GF-D8 (cell line): ENCODE data around the gene GLS.
"Not testable (repeated sequence)": the region's sequence is repeated elsewhere in the genome, so short reads cannot be mapped to it uniquely, and the experiment has no call there.

Experiments
- DNase-seq: peaks from one replicate; lab custom pipeline; 2025; lab: John Stamatoyannopoulos, UW

GLS gene

DNA sequence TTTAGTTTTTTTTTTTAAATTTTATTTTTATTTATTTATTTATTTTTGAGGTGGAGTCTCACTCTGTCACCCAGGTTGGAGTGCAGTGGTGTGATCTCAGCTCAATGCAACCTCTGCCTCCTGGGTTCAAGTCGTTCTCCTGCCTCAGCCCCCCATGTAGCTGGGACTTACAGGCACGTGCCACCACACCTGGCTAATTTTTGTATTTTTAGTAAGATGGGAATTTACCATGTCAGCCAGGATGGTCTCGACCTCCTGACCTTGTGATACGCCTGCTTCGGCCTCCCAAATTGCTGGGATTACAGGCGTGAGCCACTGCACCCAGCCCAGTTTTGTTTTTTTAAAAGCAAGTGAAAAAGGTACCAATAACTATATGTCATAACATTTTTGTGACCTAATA is 5.2 kb downstream of the GLS start:
- DNase-seq, result not testable (repeated sequence)

DNA sequence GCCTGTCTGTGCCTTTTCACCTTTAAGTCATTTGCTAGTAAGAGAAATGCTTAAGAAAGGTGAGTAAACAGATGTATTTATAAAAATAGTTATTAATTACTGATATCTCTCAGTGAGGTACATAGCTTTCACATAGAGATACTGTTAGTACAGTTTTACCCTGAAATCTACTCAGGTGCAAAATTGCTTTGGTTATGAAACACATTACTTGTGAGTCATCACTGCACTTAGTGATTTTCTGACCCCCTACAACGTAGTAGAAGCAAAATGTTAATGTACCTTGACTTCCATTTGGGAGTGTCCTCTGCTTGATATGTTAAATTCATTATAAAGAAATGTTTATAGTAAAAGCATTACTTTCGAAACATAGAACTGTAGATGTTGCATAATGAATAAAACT is 6.5 kb downstream of the GLS start:
- no peak for DNase-seq

DNA sequence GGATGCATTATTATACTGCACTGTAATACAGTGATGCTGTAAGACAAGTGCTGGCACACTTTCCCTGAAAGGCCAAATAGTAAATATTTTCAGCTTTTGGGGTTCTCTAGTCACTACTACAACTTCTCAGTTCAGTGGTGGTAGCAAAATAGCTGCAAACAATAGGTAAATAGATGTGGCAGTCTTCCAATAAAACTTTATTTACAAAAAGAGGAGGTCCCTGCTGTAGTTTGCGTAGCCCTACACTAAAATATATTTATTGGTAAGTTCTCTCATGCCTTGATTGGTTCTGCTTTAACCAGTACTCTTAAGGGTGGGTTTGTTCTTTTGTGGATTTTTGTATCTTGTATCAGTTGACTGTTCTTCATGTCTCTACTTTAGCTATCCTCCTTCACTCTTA is 7.8 kb downstream of the GLS start:
- no peak for DNase-seq

DNA sequence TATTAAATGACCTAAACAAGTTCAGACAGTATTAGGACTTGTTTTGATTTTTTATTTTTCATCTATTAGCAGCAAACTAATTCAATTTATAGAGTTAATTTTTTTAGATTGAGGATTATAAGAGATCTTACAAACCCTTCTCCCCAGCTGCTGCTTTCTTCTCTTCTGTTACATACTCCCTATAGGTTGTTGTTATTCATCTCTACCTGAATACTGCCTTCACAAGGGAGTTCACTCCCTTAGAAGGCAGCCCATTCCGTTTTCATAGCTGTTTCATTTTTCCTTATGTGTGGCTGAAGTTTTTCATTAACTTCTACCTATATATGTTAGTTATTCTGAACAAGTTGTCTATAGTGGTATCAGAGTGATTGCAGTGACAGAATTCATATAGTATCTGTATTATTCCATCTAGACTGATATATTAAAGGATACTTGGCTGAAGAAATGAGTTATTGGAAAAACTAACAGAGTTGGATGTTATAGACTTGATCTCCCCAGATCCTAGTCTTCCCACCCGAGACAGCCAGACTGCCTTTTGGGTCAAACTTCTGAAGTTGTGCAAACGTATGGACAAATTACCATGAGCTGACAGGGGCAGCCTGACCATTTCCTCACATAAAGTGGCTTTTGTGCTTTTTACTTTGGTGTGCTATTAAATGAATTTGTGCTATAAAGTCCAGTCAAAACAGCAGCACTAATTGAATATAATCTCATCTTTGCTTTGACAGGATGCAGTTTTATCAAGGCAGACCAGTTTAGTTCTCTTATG is 8.7 kb downstream of the GLS start:
- DNase-seq, result no peak

DNA sequence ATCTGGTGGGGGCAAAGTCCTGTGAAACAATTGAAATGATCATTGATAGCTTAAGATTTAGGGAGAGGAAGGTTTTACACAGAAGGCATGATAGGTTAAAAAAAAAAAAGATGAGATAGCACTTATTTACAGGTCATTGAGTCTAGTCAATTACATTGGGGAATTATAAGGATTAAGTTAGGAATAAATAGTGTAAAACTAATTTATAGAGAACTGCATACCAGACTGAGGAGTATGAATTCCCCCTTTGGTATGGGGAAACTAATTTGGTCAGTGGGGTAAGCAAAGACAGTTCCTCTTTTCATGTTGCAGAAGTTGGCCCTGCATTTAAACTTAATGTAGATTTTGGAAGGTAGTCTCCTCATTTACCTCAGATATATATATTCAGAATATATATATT is 10.8 kb downstream of the GLS start:
- DNase-seq, result peak; percentile 61

DNA sequence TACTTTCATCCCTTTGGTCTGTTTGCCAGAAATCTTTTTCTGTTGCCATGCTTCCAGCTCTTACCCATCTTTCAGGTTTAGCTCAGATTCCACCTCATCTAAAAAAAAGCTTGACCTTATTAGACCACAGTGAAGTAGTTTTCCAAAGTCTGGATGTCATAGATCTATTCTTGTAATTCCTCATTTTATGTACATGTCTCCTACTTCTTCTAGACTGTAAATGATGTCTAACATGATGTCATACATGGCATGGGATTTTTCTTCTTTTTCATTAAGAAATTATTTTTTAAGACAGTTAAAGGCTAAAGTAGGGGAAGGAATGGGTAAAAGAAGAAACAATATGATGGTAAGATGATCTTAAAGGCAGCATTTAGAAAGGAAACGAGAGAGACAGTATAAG is 11.3 kb downstream of the GLS start:
- DNase-seq, result no peak

DNA sequence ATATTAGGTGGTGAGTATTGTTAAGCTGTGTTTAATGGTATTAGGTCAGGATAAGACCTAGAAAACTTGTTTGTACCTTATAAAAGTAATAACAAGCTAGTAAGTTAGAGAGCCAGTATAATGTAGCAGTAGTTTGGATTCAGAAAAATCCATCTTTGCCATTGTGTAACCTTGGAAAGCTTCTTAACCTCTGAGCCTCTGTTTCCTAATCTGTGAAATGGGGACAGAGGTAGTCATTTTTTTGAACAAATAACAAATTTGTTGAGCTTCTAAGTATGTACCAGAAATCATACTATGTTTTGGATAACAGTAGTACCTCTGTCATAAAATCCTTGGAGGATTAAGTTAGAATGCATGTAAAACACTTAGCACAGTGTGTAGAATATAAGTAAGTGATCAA is 12.5 kb downstream of the GLS start:
- no peak for DNase-seq

DNA sequence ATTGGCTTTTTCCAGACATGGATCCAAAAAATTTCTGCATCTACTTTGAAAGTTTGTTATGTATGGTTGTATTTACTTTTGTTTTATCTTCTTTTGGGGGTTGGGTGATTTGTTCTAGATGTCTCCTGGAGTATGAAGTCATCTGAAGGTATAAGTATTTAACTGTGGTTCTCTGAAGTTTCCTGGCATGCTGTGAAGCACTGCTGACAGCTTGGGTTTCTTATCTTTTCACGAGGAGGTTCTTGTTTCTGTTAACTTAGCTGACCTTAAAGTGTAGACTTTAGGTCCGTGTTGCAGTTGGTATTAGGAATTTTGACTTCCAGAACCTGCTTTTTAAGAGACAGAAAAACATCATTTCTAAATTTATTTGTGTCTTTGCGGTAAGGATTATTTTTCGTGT is 15.9 kb downstream of the GLS start:
- DNase-seq, result no peak

DNA sequence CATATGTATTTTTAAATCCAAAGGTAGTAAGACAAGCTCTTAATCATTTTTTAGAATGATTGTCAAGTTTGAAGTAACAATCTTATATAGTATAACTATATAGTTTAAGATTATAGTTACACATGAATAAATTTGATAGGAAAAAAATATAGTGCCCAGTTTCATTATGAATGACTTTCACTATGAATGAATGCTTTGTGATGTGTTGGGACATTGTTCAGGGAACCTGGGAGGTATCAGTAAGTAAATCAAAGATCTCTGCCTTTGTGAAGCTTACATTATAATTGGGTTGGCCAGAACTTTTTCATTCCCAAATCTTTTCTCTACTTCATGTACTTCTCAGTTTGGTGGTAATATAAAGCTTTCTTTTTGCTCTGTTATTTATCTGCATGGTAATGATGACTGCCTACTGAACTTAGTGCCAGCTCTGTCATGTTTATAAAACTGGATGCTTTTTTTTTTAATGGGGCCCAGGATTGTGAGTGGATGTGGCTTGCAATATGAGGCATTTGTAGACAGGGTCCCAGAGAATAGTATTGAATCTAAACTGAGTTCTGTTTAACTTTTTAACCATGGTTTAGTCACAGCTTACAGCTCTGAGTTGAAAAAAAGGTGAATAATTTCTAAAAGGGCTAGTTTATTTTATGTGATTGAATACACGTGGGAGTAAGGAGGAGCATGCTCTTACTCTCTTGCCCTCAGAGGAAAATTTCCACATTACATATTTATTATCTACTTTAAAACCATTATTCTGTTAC is 23.3 kb downstream of the GLS start:
- no peak for DNase-seq

DNA sequence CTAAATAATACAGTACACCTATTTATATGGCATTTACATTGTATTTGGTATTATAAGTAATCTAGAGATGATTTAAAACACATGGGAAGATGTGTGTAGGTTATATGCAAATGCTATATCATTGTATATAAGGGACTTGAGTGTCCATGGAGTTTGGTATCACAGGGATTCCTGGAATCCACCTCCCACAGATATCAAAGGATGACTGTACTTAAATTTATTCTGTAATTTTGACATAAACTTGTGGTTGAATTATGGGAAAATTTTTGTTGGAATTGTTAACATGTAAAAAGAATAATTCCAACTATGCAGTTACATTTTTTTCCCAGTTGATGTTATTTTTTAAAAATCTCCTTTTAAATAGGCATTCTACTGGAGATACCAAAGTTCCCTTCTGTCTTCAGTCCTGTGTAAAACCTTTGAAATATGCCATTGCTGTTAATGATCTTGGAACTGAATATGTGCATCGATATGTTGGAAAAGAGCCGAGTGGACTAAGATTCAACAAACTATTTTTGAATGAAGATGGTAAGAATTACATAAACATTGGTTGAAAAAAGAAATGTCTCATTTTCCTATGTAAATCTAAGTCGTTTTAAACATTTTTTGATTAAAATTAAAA is 24.1 kb downstream of the GLS start:
- DNase-seq, result no peak

DNA sequence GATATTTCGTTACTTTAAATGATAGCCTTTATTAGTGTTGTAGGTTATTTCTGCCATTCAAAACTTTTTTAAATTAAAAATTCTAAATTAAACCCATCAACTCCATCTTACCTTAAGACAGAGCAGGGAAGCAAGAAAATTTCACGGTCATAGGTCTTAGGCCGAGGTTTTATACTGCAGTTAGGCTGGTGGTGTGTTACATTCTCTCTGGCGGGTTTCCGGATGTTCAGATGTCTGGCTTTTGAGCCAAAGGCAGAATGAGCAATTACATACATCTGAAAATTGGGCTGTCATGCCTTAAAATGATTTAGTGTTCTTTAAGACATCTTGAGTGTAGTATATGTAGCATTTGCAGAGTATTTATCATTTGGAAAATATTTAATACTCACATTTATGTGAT is 27.9 kb downstream of the GLS start:
- DNase-seq, result no peak

DNA sequence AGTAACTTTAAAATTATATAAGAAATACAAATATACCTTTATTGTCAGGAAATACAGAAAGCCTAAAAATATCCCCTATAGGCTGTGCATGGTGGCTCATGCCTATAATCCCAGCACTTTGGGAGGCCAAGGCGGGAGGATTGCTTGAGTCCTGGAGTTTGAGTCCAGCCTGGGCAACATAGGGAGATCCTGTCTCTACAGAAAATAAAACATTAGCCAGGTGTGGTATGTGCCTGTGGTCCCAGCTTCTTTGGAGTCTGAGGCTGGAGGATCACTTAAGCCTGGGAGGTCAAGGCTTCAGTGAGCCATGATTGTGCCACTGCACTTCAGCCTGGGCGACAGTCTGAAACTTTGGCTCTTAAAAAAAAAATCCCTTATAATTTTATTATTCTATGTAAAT is 29.1 kb downstream of the GLS start:
- DNase-seq, result no peak

DNA sequence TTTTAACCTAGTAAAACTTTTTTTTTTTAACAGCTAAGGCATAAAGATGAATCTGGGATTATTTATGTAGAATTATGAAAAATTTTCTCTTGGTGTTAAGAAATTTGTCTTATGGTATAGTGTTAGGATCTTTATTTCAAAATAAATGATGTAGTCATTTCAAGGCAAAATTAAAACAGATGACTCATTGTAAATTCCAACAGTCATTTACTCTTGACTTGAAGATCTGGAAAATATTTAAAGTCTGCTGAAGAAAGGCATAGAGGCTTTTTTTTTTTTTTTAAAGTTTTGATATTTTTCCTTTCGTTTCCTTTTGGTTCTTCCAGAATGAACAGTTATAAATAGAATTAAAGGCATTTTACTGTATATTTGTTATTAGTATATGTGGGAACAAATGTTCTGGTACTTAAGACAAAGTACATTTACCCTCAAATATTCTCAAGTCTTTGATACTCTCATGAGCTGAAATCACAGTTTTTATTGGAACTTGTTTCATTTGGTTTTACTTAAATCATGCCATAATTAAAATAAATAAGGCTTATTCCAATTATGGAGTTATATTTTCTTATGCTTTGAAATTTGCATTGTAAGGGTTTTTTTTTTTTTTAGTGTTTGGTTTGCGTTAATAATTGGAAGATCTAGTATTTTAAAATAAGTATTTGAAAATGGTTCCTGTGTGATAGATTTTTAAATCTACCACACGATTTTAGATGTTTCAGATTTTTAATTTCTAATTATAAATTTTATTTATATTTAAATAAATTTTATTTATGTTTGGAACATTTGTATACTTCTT is 29.9 kb downstream of the GLS start:
- no peak for DNase-seq

DNA sequence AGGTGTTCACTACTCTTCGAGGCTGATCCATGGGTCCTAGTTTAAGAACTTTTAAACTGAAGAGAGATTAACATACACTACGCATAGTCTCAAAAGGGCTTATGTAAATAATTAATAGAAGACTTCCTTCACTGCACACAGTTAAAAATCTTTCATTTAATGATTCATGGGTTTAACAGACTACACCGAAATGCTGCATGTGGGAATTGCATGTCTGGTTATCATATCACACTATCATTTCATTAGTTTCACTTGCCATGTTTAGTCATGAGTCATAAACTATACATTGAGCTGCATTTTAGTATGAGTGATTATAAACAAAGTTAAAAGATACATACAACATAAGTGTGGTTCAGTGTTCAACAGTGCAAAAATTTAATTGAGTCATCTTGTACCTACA is 31.2 kb downstream of the GLS start:
- no peak for DNase-seq

DNA sequence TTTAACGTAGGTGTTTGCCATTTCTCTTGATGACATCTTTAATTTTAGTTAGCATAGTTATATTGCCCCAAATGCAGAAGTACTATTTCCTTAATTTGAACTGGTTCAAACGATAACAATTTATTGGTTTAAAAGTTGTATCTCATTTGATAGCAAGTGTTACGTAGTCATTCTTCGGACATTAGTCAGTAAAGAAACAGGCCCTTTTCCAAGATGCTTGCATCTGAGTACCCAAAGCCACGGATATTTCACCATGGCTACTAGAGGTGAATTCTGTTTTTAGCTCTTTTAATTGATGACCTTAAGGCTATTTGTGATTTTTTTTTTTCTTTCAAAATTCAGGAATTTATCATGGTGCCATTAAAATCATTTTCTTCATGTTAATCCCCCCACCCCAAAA is 32.1 kb downstream of the GLS start:
- no peak for DNase-seq

DNA sequence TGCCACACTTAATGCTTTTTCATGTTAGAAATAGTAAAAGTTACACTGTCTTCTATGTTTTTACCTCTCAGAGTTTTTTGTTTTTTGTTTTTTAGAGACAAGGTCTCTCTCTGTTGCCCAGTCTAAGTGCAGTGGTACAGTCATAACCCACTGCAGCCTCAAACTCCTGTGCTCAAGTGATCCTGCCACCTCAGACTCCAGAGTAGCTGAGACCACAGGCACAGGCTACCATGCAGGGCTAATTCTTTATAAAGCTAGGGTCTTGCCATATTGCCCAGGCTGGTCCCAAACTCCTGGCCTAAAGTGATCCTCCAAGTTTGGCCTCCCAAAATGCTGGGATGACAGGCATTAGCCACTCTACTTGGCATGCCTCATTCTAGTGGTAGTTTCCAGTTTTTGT is 33.1 kb downstream of the GLS start:
- DNase-seq, result no peak

DNA sequence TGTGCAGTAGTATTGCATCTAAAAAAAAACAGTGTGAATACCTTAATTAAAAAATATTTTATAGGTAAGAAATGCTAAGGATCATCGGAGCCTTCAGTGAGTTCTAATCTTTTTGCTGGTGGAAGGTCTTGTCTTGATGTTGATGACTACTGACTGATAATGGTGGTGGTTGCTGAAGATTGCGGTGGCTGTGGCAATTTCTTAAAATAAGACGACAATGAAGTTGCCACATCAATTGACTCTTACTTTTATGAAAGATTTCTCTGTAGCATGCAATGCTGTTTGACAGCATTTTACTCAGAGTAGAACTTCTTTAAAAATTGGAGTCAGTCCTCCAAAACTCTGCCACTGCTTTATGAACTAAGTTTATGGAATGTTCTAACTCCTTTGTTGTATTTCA is 36.2 kb downstream of the GLS start:
- no peak for DNase-seq

DNA sequence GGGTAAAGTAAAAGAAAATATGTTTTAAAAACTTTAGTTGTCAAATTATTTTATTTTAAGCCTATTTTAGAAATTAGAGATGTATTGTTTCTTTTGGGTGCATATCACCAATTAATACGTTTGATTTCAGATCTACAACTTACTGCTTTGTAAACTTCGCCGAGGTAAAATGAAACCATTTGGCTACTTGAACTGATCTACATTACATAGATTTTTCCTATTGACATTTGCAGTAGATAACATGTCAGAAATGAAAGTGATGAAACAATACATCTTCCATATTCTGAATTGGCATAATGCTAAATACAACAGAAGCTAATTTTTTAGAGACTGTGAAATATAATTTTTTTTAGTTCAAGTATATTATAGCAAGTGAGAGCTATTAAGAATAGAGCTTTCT is 39.5 kb downstream of the GLS start:
- DNase-seq, result no peak

DNA sequence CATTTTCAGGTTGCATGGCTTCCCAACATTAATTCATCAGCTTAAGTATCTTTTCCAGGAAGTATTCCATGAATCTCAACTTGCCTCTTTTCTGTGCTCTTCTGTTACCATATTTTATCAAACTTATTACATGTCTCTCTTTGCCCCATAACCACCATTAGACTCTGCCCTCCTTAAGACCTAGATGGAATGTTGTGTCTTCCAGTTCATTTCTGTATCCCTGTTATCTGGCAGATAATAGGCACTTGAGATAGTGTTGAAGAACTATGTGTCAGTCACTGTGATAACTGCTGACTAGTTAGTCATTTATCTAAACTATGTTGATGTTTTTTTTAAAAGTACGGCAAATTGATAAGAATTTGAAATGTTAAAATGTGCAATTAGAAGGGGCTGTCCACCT is 41.8 kb downstream of the GLS start:
- DNase-seq, result no peak

DNA sequence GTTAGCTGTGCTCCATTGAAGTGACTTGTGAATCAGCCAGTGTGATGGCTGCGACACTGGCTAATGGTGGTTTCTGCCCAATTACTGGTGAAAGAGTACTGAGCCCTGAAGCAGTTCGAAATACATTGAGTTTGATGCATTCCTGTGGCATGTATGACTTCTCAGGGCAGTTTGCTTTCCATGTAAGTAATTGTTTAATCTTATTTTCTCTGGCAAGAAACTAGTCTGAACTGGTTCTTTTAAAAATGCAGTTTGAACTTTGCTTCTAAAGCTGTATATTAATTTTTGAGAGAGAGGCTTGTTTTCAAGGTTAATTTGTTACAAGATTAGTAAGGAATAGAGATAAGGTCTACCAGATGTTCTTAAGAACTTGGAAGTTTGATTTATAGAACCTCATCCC is 46.7 kb downstream of the GLS start:
- no peak for DNase-seq

DNA sequence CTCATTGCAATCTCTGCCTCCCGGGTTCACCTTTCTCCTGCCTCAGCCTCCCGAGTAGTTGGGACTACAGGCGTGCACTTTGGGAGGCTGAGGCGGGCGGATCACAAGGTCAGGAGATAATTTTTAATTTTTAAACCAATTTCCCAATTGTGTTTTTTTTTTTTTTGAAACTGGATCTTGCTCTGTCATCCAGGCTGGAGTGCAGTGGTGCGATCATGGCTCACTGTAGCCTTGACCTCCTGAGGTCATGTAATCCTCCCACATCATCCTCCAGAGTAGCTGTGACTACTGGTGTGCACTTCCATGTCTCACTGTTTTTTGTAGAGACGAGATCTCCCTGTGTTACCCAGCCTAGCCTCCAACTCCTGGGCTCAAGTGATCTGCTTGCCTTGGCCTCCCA is 49.3 kb downstream of the GLS start:
- DNase-seq, result no peak

DNA sequence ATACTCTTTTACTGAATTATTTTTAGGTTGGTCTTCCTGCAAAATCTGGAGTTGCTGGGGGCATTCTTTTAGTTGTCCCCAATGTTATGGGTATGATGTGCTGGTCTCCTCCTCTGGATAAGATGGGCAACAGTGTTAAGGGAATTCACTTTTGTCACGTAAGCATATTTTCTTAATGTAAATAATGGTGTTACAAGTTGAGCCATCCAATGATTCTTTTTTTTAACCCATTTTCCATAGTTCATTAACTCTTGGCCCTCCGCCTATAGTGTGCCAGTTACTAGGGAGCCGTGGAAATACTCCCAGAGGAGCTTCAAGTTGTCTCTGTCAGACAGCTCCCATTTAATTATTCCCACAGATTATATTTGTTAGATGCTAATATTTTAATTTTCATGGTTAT is 49.8 kb downstream of the GLS start:
- DNase-seq, result no peak

DNA sequence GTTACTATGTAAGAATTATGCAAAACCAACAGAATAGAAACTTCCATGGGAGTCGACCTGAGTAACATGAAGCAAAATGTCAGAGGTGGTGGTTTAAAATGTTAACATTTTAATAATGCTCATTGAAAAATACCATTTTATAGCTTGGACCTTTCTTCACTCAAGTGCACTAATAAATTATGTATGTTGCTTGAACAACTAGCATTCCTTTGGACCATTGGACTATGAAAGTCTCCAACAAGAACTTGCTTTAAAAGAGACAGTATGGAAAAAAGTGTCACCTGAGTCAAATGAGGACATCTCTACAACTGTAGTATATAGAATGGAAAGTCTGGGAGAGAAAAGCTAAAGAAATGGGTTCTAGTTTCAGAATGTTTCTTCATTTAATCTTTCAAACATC is 51.9 kb downstream of the GLS start:
- DNase-seq, result no peak
